ENCODE results near the gene TMEM50A.
"Not testable (repeated sequence)": the region's sequence is repeated elsewhere in the genome, so short reads cannot be mapped to it uniquely, and the experiment has no call there.

TMEM50A gene

DNA sequence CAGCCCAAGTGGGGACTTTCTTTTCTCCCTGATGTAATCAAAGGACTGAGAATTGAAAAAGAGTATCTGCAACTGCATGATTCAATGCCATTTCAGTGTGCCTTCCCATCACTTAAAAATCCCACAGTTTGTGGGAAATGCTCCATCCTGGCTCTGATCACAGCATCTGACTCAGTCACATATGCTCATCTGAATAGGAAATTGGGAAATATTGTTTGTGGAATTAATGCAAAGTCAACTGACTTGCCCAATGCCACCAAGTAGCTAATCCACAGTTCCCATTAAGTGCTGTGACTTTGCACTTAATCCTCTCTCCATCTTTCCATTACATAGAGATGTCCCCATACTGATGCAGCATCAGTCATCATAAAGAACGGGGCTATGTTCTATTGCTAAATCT, 45.0 kb downstream of the TMEM50A start:
- POLR2A ChIA-PET; H3K27ac ChIP-seq (ENCODE audit: extremely low read depth, low read depth, low read length); H3K4me3 ChIP-seq (ENCODE audit: low read depth, low read length); H3K36me3 ChIP-seq (ENCODE audit: control insufficient read depth in 2 of 2, insufficient read depth in 1 of 2, low read length in 2 of 2); CTCF ChIA-PET; H3K4me1 ChIP-seq (ENCODE audit: control insufficient read depth, insufficient read depth, low read length); H3K9me3 ChIP-seq (ENCODE audit: control insufficient read depth, insufficient read depth, low read depth, low read length): not testable (repeated sequence)

DNA sequence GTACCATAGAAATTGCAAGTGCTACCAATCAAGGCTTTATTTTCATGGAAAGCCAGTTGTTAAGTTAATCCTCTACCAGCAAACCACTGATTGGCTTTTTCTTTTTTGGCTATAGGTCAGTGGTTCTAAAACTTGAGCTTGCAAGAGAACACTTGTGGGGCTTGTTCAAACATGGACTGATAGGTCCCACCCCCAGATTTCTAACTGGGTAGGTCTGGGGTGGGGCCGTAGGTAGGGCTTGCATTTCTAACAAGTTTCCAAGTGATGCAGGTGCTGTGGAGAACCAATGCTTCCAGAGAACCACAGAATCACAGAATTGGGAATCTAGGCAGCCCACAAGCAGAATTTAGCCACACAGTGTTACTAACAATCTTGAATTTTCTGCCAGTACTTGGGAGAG, 45.7 kb downstream of the TMEM50A start:
- H3K36me3 ChIP-seq (ENCODE audit: control insufficient read depth in 2 of 2, insufficient read depth in 1 of 2, low read length in 2 of 2); H3K4me1 ChIP-seq (ENCODE audit: control insufficient read depth, insufficient read depth, low read length); H3K9me3 ChIP-seq (ENCODE audit: control insufficient read depth, insufficient read depth, low read depth, low read length); H3K27ac ChIP-seq (ENCODE audit: extremely low read depth, low read depth, low read length); CTCF ChIA-PET; H3K4me3 ChIP-seq (ENCODE audit: low read depth, low read length); POLR2A ChIA-PET: not testable (repeated sequence)

DNA sequence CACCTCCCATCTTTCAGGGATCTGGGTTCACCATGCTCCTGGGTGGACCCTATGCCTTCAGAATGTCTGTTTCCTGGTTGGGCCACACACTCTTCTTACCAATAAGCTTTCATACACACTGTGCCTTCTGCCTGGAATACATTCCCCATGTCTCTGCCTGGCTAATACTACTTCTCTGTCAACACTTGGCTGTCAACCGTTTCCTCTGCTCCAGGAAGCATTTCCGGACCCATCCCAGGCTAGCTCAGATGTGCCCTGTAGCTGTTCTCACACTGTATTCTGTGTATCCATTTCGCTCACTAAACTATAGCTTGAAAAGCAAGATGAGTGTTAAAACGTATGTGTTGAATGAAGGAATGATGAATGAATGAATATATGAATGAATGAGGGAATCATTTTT, 49.0 kb downstream of the TMEM50A start:
- H3K4me3 ChIP-seq (ENCODE audit: low read depth, low read length); POLR2A ChIA-PET; H3K27ac ChIP-seq (ENCODE audit: extremely low read depth, low read depth, low read length); H3K4me1 ChIP-seq (ENCODE audit: control insufficient read depth, insufficient read depth, low read length); H3K36me3 ChIP-seq (ENCODE audit: control insufficient read depth in 2 of 2, insufficient read depth in 1 of 2, low read length in 2 of 2); H3K9me3 ChIP-seq (ENCODE audit: control insufficient read depth, insufficient read depth, low read depth, low read length): not testable (repeated sequence)
- CTCF ChIA-PET = interaction anchor here (2.0 kb wide), 1 partner anchor 133 kb away, joined by 7 read pairs; no protein-coding TSS in a partner anchor

DNA sequence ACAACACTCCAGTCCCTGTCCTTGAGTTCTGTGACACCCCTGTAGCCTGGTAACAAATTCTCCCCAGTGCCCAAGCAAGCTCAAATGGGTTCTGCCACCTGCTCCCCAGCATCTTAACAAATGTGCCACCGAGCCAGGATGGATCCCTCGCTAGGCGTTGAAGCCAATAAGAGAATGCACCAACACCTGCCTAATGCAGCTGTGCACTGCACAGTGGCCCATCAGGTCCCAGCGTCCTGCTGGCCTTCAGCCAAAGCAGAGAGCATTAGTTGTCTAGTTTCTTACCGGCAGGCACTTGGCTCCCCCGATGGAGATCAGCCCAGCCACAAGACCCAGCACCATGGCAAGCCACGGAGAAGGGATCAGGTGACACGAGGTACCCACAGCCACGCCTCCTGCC, 50.6 kb downstream of the TMEM50A start:
- H3K4me3 ChIP-seq (ENCODE audit: low read depth, low read length); POLR2A ChIA-PET; H3K9me3 ChIP-seq (ENCODE audit: control insufficient read depth, insufficient read depth, low read depth, low read length); CTCF ChIA-PET; H3K36me3 ChIP-seq (ENCODE audit: control insufficient read depth in 2 of 2, insufficient read depth in 1 of 2, low read length in 2 of 2); H3K4me1 ChIP-seq (ENCODE audit: control insufficient read depth, insufficient read depth, low read length); H3K27ac ChIP-seq (ENCODE audit: extremely low read depth, low read depth, low read length): not testable (repeated sequence)

DNA sequence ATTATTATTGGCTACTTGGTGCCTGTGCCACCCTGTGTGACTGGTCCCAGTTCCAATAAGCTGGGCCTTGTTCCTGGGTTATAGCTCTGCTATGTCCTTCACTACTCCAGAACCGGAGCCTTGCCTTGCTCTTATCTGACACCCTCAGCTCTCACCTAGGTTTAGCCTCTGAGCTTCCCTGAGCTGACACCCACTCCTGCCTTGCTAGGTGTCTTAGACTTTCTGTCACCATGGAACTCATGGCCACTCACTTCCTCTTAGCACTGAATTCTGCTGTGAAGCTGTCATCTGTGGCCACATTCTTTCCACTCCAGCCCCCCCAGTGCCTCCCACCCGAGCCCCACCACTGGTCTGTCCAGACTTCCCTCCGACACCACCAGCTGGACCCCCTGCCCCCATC, 51.6 kb downstream of the TMEM50A start:
- H3K27ac ChIP-seq (ENCODE audit: extremely low read depth, low read depth, low read length); H3K4me3 ChIP-seq (ENCODE audit: low read depth, low read length); CTCF ChIA-PET; POLR2A ChIA-PET; H3K4me1 ChIP-seq (ENCODE audit: control insufficient read depth, insufficient read depth, low read length); H3K9me3 ChIP-seq (ENCODE audit: control insufficient read depth, insufficient read depth, low read depth, low read length); H3K36me3 ChIP-seq (ENCODE audit: control insufficient read depth in 2 of 2, insufficient read depth in 1 of 2, low read length in 2 of 2): not testable (repeated sequence)

DNA sequence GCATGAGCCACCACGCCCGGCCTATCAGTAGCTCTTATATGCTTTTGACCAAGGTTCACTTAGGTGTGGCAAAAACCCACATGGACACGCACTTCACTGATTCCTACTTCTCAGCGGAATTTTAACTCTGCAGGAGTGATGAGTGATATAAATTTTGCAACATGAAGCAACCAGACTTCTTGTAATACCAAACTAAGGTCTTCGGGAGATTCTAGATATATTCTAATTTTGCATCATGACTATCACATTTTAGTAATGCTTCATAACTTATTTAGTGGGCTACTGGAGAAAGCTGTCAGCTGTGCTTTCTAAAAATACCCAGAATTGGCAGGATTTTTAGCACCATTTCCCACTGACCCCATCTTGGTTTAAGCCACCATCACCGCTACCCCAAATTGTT, 54.7 kb downstream of the TMEM50A start:
- Histone ChIP-seq H3K9me3 (ENCODE audit: control insufficient read depth, insufficient read depth, low read depth, low read length) (no peaks in the 10 kb centered on the region), H3K36me3 (ENCODE audit: control insufficient read depth in 2 of 2, insufficient read depth in 1 of 2, low read length in 2 of 2) (no peaks in the 10 kb centered on the region), H3K4me3 (ENCODE audit: low read depth, low read length) (no peak overlapping the region), H3K27ac (ENCODE audit: extremely low read depth, low read depth, low read length) (no peak overlapping the region), H3K4me1 (ENCODE audit: control insufficient read depth, insufficient read depth, low read length) (no peaks in the 10 kb centered on the region)
- POLR2A ChIA-PET = no interaction called here
- TF ChIP-seq ZNF660 (tag by site-specific recombination; IDR thresholded peaks at IDR 0.05) = no peak
- no peak for TF ChIP-seq ZIC2 (tag by site-specific recombination; IDR thresholded peaks at IDR 0.05)
- TF ChIP-seq ZNF529 (tag by site-specific recombination; IDR thresholded peaks at IDR 0.05; ENCODE audit: insufficient replicate concordance) = no peak
- TF ChIP-seq ZNF501 (tag by site-specific recombination; IDR thresholded peaks at IDR 0.05) = no peak
- TF ChIP-seq, protein P1, sequence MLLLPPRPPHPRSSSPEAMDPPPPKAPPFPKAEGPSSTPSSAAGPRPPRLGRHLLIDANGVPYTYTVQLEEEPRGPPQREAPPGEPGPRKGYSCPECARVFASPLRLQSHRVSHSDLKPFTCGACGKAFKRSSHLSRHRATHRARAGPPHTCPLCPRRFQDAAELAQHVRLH (tag by site-specific recombination; IDR thresholded peaks at IDR 0.05) = no peak
- no peak for TF ChIP-seq ZNF37A (tag by site-specific recombination; IDR thresholded peaks at IDR 0.05)
- TF ChIP-seq, protein P2, sequence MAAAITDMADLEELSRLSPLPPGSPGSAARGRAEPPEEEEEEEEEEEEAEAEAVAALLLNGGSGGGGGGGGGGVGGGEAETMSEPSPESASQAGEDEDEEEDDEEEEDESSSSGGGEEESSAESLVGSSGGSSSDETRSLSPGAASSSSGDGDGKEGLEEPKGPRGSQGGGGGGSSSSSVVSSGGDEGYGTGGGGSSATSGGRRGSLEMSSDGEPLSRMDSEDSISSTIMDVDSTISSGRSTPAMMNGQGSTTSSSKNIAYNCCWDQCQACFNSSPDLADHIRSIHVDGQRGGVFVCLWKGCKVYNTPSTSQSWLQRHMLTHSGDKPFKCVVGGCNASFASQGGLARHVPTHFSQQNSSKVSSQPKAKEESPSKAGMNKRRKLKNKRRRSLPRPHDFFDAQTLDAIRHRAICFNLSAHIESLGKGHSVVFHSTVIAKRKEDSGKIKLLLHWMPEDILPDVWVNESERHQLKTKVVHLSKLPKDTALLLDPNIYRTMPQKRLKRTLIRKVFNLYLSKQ (tag by site-specific recombination; IDR thresholded peaks at IDR 0.05; ENCODE audit: borderline replicate concordance) = no peak
- CTCF ChIA-PET = no interaction called here

DNA sequence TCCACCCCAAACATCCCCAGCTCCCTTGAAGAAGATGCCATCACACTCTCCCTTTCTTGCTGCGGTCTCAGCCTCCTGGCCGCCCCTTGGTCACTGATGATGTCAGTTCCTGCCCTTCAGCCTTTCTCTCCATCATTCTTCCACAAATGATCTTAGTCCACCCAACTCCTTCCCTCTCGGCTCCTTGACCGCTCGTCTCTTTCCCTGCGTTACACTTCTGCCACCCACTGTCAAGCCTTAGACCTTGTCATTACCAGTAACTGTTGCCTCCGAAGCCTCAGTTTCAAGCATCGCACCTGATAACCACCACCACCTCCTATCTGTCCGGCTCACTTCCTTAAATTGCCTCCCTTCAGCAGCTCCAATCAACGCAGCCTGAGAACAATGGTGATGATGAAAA, 59.4 kb downstream of the TMEM50A start:
- not testable (repeated sequence) for H3K4me1 ChIP-seq (ENCODE audit: control insufficient read depth, insufficient read depth, low read length); H3K27ac ChIP-seq (ENCODE audit: extremely low read depth, low read depth, low read length); H3K9me3 ChIP-seq (ENCODE audit: control insufficient read depth, insufficient read depth, low read depth, low read length); H3K4me3 ChIP-seq (ENCODE audit: low read depth, low read length); H3K36me3 ChIP-seq (ENCODE audit: control insufficient read depth in 2 of 2, insufficient read depth in 1 of 2, low read length in 2 of 2)
- POLR2A ChIA-PET = interaction anchor here (0.6 kb wide), 1 partner anchor 178 kb away, joined by 3 read pairs; no protein-coding TSS in a partner anchor
- CTCF ChIA-PET = interaction anchor here (0.6 to 0.7 kb wide), 2 partner anchors 122 to 716 kb away, joined by 3 to 5 read pairs; no protein-coding TSS in a partner anchor

DNA sequence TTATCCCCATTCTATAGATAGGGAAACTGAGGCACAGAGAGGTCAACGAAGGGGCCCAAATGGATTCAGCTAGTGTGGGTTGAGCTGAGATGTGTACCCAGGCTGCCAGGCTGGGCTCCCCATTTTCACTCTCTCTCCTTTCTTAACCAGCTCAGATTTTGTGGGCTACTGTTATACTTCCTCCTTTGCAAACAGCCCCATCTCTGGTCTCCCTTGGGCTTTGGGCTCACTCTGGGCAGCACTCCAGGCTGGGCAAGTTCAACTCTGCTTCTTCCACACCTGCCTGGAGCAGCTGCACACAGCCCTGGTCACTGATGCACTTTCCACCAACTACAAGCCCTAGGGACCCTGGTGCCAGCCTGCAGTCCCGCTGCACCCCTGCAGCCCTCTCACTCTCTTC, 59.9 kb downstream of the TMEM50A start:
- H3K4me3 ChIP-seq (ENCODE audit: low read depth, low read length); H3K36me3 ChIP-seq (ENCODE audit: control insufficient read depth in 2 of 2, insufficient read depth in 1 of 2, low read length in 2 of 2); H3K9me3 ChIP-seq (ENCODE audit: control insufficient read depth, insufficient read depth, low read depth, low read length); H3K4me1 ChIP-seq (ENCODE audit: control insufficient read depth, insufficient read depth, low read length); POLR2A ChIA-PET; H3K27ac ChIP-seq (ENCODE audit: extremely low read depth, low read depth, low read length); CTCF ChIA-PET: not testable (repeated sequence)

DNA sequence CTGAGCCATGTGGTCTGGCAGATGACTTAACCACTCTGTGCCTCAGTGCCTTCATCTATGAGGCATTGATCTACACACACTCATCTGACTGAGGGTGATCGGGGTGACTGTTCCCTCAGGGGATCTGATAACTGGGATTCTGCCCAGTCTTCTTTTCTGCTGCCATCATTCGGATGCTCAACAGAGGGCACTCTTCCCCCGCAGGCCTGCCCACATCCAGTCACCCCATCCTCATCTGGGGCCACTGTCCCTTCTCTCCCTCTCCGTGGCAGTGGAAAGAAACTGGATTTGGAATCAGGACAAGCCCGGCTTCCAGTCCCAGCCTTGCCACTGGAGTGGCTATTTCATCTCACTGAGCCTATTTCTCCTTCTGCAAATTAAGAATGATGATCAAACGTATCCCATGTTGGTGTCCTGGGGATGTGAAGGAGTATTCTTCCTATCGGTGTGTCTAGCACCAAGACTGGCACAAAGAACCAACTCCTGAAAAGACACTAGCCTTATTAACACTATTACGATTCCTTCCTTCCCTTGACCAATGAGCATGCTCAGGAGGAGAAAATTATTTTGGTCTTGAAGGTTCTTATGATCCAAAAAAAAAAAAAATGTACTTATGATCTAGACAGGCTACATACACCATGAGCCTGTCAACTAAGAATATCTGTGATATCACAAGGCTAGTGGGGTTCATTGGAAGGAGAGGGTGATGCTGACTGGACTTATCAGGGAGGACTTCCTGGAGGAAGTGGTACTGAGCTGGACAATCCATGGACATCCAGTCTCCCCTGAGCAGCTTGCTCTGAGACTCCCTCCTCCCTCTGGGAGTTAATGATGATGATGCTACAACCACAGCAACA, 65.0 kb downstream of the TMEM50A start:
- H3K36me3 ChIP-seq (ENCODE audit: control insufficient read depth in 2 of 2, insufficient read depth in 1 of 2, low read length in 2 of 2); H3K9me3 ChIP-seq (ENCODE audit: control insufficient read depth, insufficient read depth, low read depth, low read length): not testable (repeated sequence)
- CTCF ChIA-PET = interaction anchor here (0.7 to 1.2 kb wide), 3 partner anchors 116 to 408 kb away, joined by 5 to 7 read pairs (median 5); no protein-coding TSS in a partner anchor

More for the DNA sequence above, 65.0 kb downstream of the TMEM50A start:
- POLR2A ChIA-PET; H3K27ac ChIP-seq (ENCODE audit: extremely low read depth, low read depth, low read length); H3K4me3 ChIP-seq (ENCODE audit: low read depth, low read length); H3K4me1 ChIP-seq (ENCODE audit: control insufficient read depth, insufficient read depth, low read length): not testable (repeated sequence)
